Neural progenitor cell (in vitro differentiated cells): ENCODE results near the gene LCMT1. TPM values are rescaled to one million over a fixed set of nuclear protein-coding genes. Genes with fewer than 3 reads are reported as not detected.

Source experiments
- DNase-seq: peaks from one replicate; pipeline ENCODE4 v3.0.0-alpha.2; 2016; ENCODE audit warnings: low spot score
- H2AFZ ChIP-seq: fragments of 200-600 bp; sonication (generic); replicated peaks from 2 replicates; pipeline ENCODE4 v1.6.1; 2016; ENCODE audit warnings: antibody characterized with exemption
- H3F3A ChIP-seq: fragments of 200-600 bp; sonication (generic); 2 replicates; pipeline ENCODE4 v1.6.1; 2016; ENCODE audit warnings: antibody characterized with exemption, low read depth
- H3K27ac ChIP-seq: fragments of 200-600 bp; sonication (generic); 2 replicates; pipeline ENCODE4 v1.5.1; 2016; ENCODE audit warnings: mild to moderate bottlenecking
- H3K27me3 ChIP-seq: fragments of 200-600 bp; sonication (generic); 2 replicates; pipeline ENCODE4 v1.6.1; 2016; ENCODE audit warnings: mild to moderate bottlenecking, moderate library complexity
- H3K36me3 ChIP-seq: fragments of 200-600 bp; sonication (generic); 2 replicates; pipeline ENCODE4 v1.5.1; 2016
- H3K4me1 ChIP-seq: fragments of 200-600 bp; sonication (generic); 2 replicates; pipeline ENCODE4 v1.6.1; 2016; ENCODE audit warnings: mixed run types
- H3K4me2 ChIP-seq: fragments of 200-600 bp; sonication (generic); 2 replicates; pipeline ENCODE4 v1.6.1; 2016
- H3K4me3 ChIP-seq: fragments of 200-600 bp; sonication (generic); 2 replicates; pipeline ENCODE4 v1.5.1; 2016
- H3K79me2 ChIP-seq: fragments of 200-600 bp; sonication (generic); 2 replicates; pipeline ENCODE4 v1.6.1; 2016; ENCODE audit warnings: low read depth
- H3K9ac ChIP-seq: fragments of 200-600 bp; sonication (generic); 2 replicates; pipeline ENCODE4 v1.6.1; 2016
- H3K9me3 ChIP-seq: fragments of 200-600 bp; sonication (generic); 2 replicates; pipeline ENCODE4 v1.5.1; 2016; ENCODE audit warnings: low read depth
- H4K20me1 ChIP-seq: fragments of 200-600 bp; sonication (generic); 2 replicates; pipeline ENCODE4 v1.6.1; 2016; ENCODE audit warnings: low read depth
- H3K27ac Mint-ChIP-seq: 3 replicates; pipeline ENCODE4 v1.8.0; 2021; ENCODE audit warnings: mixed read lengths
- H3K27me3 Mint-ChIP-seq: 2 replicates; pipeline ENCODE4 v1.8.0; 2022; ENCODE audit warnings: low read depth, mild to moderate bottlenecking, inconsistent platforms, moderate library complexity, mixed read lengths; ENCODE audit not compliant: insufficient read depth
- H3K36me3 Mint-ChIP-seq: 3 replicates; pipeline ENCODE4 v1.8.0; 2021; ENCODE audit warnings: mixed read lengths
- H3K4me1 Mint-ChIP-seq: 3 replicates; pipeline ENCODE4 v1.8.0; 2021; ENCODE audit warnings: mixed read lengths
- H3K4me3 Mint-ChIP-seq: 3 replicates; pipeline ENCODE4 v1.8.0; 2021; ENCODE audit warnings: mild to moderate bottlenecking, moderate library complexity, mixed read lengths
- H3K9me3 Mint-ChIP-seq: 3 replicates; pipeline ENCODE4 v1.8.0; 2020; ENCODE audit warnings: mixed read lengths
- CTCF ChIP-seq: fragments of 200-600 bp; sonication (generic); IDR thresholded peaks from 2 replicates; pipeline ENCODE4 v1.5.1; 2017; ENCODE audit warnings: antibody characterized with exemption, mild to moderate bottlenecking
- EZH2 ChIP-seq: fragments of 200-600 bp; sonication (generic); IDR thresholded peaks from 2 replicates; pipeline ENCODE4 v1.6.1; 2017; ENCODE audit warnings: antibody characterized with exemption, mild to moderate bottlenecking, moderate library complexity
- EZH2phosphoT487 ChIP-seq: fragments of 200-600 bp; sonication (generic); IDR thresholded peaks from 2 replicates; pipeline ENCODE4 v1.6.1; 2017; ENCODE audit warnings: antibody characterized with exemption
- total RNA-seq: library from RNA; depleted of rRNA; stranded (reverse); fragments of >200 nt; gene quantifications from 2 replicates; pipeline ENCODE4 v1.2.3, GENCODE V29; 2015; ENCODE audit warnings: low replicate concordance

Gene LCMT1
- total RNA-seq, 1 donor from 2014 or later = 73.4 TPM

DNA sequence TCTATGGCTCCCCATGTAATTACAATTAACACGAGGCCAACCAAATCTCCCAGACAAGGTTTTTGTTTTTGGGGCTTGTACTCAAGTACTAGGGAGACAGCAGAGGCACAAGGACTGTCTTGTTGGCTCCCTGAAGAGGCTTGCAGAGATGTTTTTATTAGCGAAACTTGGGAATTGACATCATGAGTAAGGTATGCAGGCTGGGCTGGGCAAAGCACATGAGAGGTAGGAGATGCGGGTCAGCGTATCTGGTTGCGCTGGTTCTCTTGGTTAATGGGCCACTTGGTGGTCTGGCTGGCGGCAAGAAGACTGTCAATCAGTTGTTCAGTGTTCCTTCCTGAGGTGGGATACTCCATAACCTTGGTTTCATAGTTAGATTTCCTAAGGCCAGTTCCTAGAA lies 28.9 kb downstream of the LCMT1 start:
- Mint-ChIP-seq H3K27ac (no peak overlapping the region), H3K9me3 (no peaks in the 10 kb centered on the region), H3K4me3 (no peak overlapping the region), H3K4me1 (no peaks in the 10 kb centered on the region), H3K36me3 (peaks cover 16% of the 10 kb centered on the region), H3K27me3 (no peaks in the 10 kb centered on the region)
- DNase-seq = no peak
- Histone ChIP-seq H3K27ac (no peak overlapping the region), H4K20me1 (no peaks in the 10 kb centered on the region), H3K4me2 (no peak overlapping the region), H3K4me3 (no peak overlapping the region), H3K9me3 (no peaks in the 10 kb centered on the region), H3K27me3 (no peaks in the 10 kb centered on the region), H3K9ac (no peak overlapping the region), H3K79me2 (no peaks in the 10 kb centered on the region), H3F3A (no peaks in the 10 kb centered on the region), H3K36me3 (no peaks in the 10 kb centered on the region), H2AFZ (no peak overlapping the region), H3K4me1 (no peaks in the 10 kb centered on the region)
- TF ChIP-seq CTCF (no peak), EZH2phosphoT487 (no peak), EZH2 (no peak)

- Mint-ChIP-seq H3K4me3 (no peak overlapping the region), H3K36me3 (peaks cover 16% of the 10 kb centered on the region), H3K9me3 (no peaks in the 10 kb centered on the region), H3K27me3 (no peaks in the 10 kb centered on the region), H3K4me1 (no peaks in the 10 kb centered on the region), H3K27ac (no peak overlapping the region)
- Histone ChIP-seq H3K9me3 (no peaks in the 10 kb centered on the region), H3K4me2 (no peak overlapping the region), H2AFZ (no peak overlapping the region), H3K27me3 (no peaks in the 10 kb centered on the region), H3K36me3 (no peaks in the 10 kb centered on the region), H3K79me2 (no peaks in the 10 kb centered on the region), H3K9ac (no peak overlapping the region), H3K27ac (no peak overlapping the region), H3F3A (no peaks in the 10 kb centered on the region), H3K4me1 (no peaks in the 10 kb centered on the region), H4K20me1 (no peaks in the 10 kb centered on the region), H3K4me3 (no peak overlapping the region)
- TF ChIP-seq EZH2 = no peak
- no peak for TF ChIP-seq CTCF
- DNase-seq = no peak
Observed at GRCh38 chr16:25141648-25142047, 30.1 kb downstream of the LCMT1 start.

- no peaks in the 10 kb centered on the region for H3K36me3 ChIP-seq
- DNase-seq = peak; percentile 26
Observed at GRCh38 chr16:25143928-25144327, 32.4 kb downstream of the LCMT1 start.

More at GRCh38 chr16:25143928-25144327, 32.4 kb downstream of the LCMT1 start:
- no peak overlapping the region for H3K4me3 Mint-ChIP-seq
- H3K36me3 Mint-ChIP-seq = peaks cover 20% of the 10 kb centered on the region
- no peak overlapping the region for H3K27ac ChIP-seq
- no peak overlapping the region for H3K4me3 ChIP-seq
- no peak overlapping the region for H3K4me2 ChIP-seq
- peaks cover 13% of the 10 kb centered on the region for H3F3A ChIP-seq
- no peak overlapping the region for H3K27ac Mint-ChIP-seq
- peak overlapping the region; percentile 8 for H3K9ac ChIP-seq
- peaks cover 7% of the 10 kb centered on the region for H4K20me1 ChIP-seq
- H2AFZ ChIP-seq = no peak overlapping the region
- H3K27me3 Mint-ChIP-seq = no peaks in the 10 kb centered on the region
- peaks cover 11% of the 10 kb centered on the region for H3K4me1 ChIP-seq
- TF ChIP-seq EZH2phosphoT487 (no peak), CTCF (peak; percentile 51), EZH2 (no peak)
- H3K4me1 Mint-ChIP-seq = peaks cover 9% of the 10 kb centered on the region
- H3K79me2 ChIP-seq = no peaks in the 10 kb centered on the region
- H3K27me3 ChIP-seq = no peaks in the 10 kb centered on the region
- H3K9me3 ChIP-seq = no peaks in the 10 kb centered on the region
- no peaks in the 10 kb centered on the region for H3K9me3 Mint-ChIP-seq
